Right cardiac atrium (tissue), 5 donors: Measurements from ENCODE around the gene KCNIP1. TPM values are rescaled to one million over a fixed set of nuclear protein-coding genes. Genes with fewer than 3 reads are reported as not detected.

ENCODE experiments used
- ATAC-seq, 2 donors: fragments of 200-7000 bp; cut with Tn5 transposase; one replicate each; pipeline versions ENCODE4 v1.8.0 to v1.9.1; 2020; ENCODE audit warnings: moderate library complexity in 2 of 2, mild to moderate bottlenecking in 1 of 2
- DNase-seq, 3 donors: peaks; one replicate each; pipeline ENCODE4 v3.0.0-alpha.2; 2020
- H3K27ac ChIP-seq: one replicate; pipeline ENCODE4 v1.5.1; 2013; ENCODE audit warnings: mild to moderate bottlenecking, low read length, control low read depth, moderate library complexity
- H3K27me3 ChIP-seq: one replicate; pipeline ENCODE4 v1.6.1; 2013; ENCODE audit not compliant: control insufficient read depth, insufficient read depth
- H3K4me1 ChIP-seq: one replicate; pipeline ENCODE4 v1.6.1; 2013; ENCODE audit warnings: low read length; ENCODE audit not compliant: control insufficient read depth, insufficient read depth
- H3K4me3 ChIP-seq: one replicate; pipeline ENCODE4 v1.5.1; 2013; ENCODE audit warnings: low read length, control low read depth
- H3K9me3 ChIP-seq: one replicate; pipeline ENCODE4 v1.6.1; 2013; ENCODE audit warnings: low read length; ENCODE audit not compliant: control insufficient read depth
- WGBS: extraction: QIAGEN DNeasy Blood & Tissue Kit; methylation state at CpG from one replicate; pipeline ENCODE4 v1.1.7; 2013; 5-methylcytosine and 5-hydroxymethylcytosine counted together
- intact Hi-C, 4 donors: fragments of 100-400 bp; cut with DNase I; formaldehyde crosslinking; loops; one replicate each; pipeline versions ENCODE4 v1.11.0 to v1.14.0; 2022 to 2023
- polyA plus RNA-seq: library from polyadenylated mRNA; stranded (reverse); fragments of 200-250 nt; gene quantifications from one replicate; pipeline ENCODE4 v1.2.3, GENCODE V29; 2013
- total RNA-seq, 4 donors: library from RNA; stranded (reverse); fragmentation: NEBNext Ultra II Directional; extraction: Animal tissue kit (Norgen Biotek cat#: 25700); gene quantifications; one replicate each; pipeline ENCODE4 v1.2.1, GENCODE V29; 2021
- donor health status: healthy with polysubstance abuse.
- donor health status: DM: no; HTN: yes; CAD: no.
- donor health status: DM: no; HTN: no; CAD: no.
- donor health status: DM: no; HTN: yes; CAD: no; lungs with severe emphysema.
- donor health status: DM: yes; HTN: yes; CAD: no.

Gene KCNIP1
- total and polyA plus RNA-seq, 5 donors: 0.11 TPM; not detected in 4

- 86% methylated on average over 5 of the region's 5 CpGs for WGBS
- Histone ChIP-seq H3K27ac (no peak overlapping the region), H3K9me3 (no peaks in the 10 kb centered on the region), H3K27me3 (no peaks in the 10 kb centered on the region), H3K4me1 (no peaks in the 10 kb centered on the region), H3K4me3 (no peak overlapping the region)
- intact Hi-C loops: no loop called here
- ATAC-seq: no peak
- no peak for DNase-seq
These were observed 6.7 kb downstream of the KCNIP1 start for GRCh38 chr5:170510559-170510958.

- no peaks in the 10 kb centered on the region for H3K27me3 ChIP-seq
- no peaks in the 10 kb centered on the region for H3K4me1 ChIP-seq
- H3K4me3 ChIP-seq: no peak overlapping the region
- intact Hi-C loops: no loop called here
- 88% methylated on average over 8 of the region's 8 CpGs for WGBS
- ATAC-seq (no peak), DNase-seq (no peak)
- H3K9me3 ChIP-seq: no peaks in the 10 kb centered on the region
- H3K27ac ChIP-seq: no peak overlapping the region
These were observed 7.9 kb downstream of the KCNIP1 start for GRCh38 chr5:170511551-170512258.

GRCh38 chr5:170513856-170514525 lies 10.2 kb downstream of the KCNIP1 start:
- no peaks in the 10 kb centered on the region for H3K27me3 ChIP-seq
- WGBS: 81% methylated on average over 5 of the region's 5 CpGs
- intact Hi-C loops: no loop called here
- ATAC-seq: no peak
- no peaks in the 10 kb centered on the region for H3K4me1 ChIP-seq
- DNase-seq: no peak
- H3K27ac ChIP-seq: no peak overlapping the region
- no peaks in the 10 kb centered on the region for H3K9me3 ChIP-seq
- no peak overlapping the region for H3K4me3 ChIP-seq

GRCh38 chr5:170517411-170517810 lies 13.6 kb downstream of the KCNIP1 start:
- over 99% methylated on average over 2 of the region's 2 CpGs for WGBS
- H3K9me3 ChIP-seq: no peaks in the 10 kb centered on the region
- no peak for ATAC-seq
- H3K27ac ChIP-seq: no peak overlapping the region
- no peaks in the 10 kb centered on the region for H3K4me1 ChIP-seq
- DNase-seq: no peak
- H3K27me3 ChIP-seq: no peaks in the 10 kb centered on the region
- intact Hi-C loops: no loop called here
- no peak overlapping the region for H3K4me3 ChIP-seq

- intact Hi-C loops: no loop called here
- Histone ChIP-seq H3K27ac (no peak overlapping the region), H3K27me3 (no peaks in the 10 kb centered on the region), H3K4me1 (no peaks in the 10 kb centered on the region), H3K9me3 (no peaks in the 10 kb centered on the region), H3K4me3 (no peak overlapping the region)
- ATAC-seq: no peak
- DNase-seq: no peak
- 81% methylated on average over 5 of the region's 5 CpGs for WGBS
These were observed 14.5 kb downstream of the KCNIP1 start for GRCh38 chr5:170518277-170518676.

GRCh38 chr5:170519549-170519948 lies 15.7 kb downstream of the KCNIP1 start:
- H3K4me1 ChIP-seq: no peaks in the 10 kb centered on the region
- intact Hi-C loops: no loop called here
- H3K9me3 ChIP-seq: no peaks in the 10 kb centered on the region
- ATAC-seq (no peak), DNase-seq (no peak)
- 76% methylated on average over 5 of the region's 5 CpGs for WGBS
- no peak overlapping the region for H3K27ac ChIP-seq
- no peaks in the 10 kb centered on the region for H3K27me3 ChIP-seq
- H3K4me3 ChIP-seq: no peak overlapping the region

- WGBS: 62% methylated on average over 6 of the region's 6 CpGs
- no peak for DNase-seq
- intact Hi-C loops: no loop called here
- Histone ChIP-seq H3K27me3 (no peaks in the 10 kb centered on the region), H3K4me1 (no peaks in the 10 kb centered on the region), H3K4me3 (no peak overlapping the region), H3K27ac (no peak overlapping the region), H3K9me3 (no peaks in the 10 kb centered on the region)
- ATAC-seq: no peak
These were observed 16.6 kb downstream of the KCNIP1 start for GRCh38 chr5:170520372-170520771.

GRCh38 chr5:170522211-170523141 lies 18.7 kb downstream of the KCNIP1 start:
- H3K4me1 ChIP-seq: no peaks in the 10 kb centered on the region
- DNase-seq (no peak), ATAC-seq (no peak)
- H3K4me3 ChIP-seq: no peak overlapping the region
- intact Hi-C loops: no loop called here
- 36% methylated on average over 10 of the region's 10 CpGs for WGBS
- no peaks in the 10 kb centered on the region for H3K27me3 ChIP-seq
- H3K27ac ChIP-seq: no peak overlapping the region
- H3K9me3 ChIP-seq: no peaks in the 10 kb centered on the region

- Histone ChIP-seq H3K9me3 (no peaks in the 10 kb centered on the region), H3K4me1 (no peaks in the 10 kb centered on the region), H3K4me3 (no peak overlapping the region), H3K27ac (no peak overlapping the region), H3K27me3 (no peaks in the 10 kb centered on the region)
- 26% methylated on average over 10 of the region's 10 CpGs for WGBS
- intact Hi-C loops: no loop called here
- DNase-seq (no peak), ATAC-seq (no peak)
These were observed 19.3 kb downstream of the KCNIP1 start for GRCh38 chr5:170523142-170523551.

GRCh38 chr5:170523830-170524229 lies 20.0 kb downstream of the KCNIP1 start:
- H3K4me1 ChIP-seq: no peaks in the 10 kb centered on the region
- intact Hi-C loops: no loop called here
- 83% methylated on average over 2 of the region's 2 CpGs for WGBS
- no peak overlapping the region for H3K4me3 ChIP-seq
- no peaks in the 10 kb centered on the region for H3K27me3 ChIP-seq
- no peaks in the 10 kb centered on the region for H3K9me3 ChIP-seq
- ATAC-seq (no peak), DNase-seq (no peak)
- no peak overlapping the region for H3K27ac ChIP-seq

GRCh38 chr5:170524576-170524975 lies 20.8 kb downstream of the KCNIP1 start:
- intact Hi-C loops: no loop called here
- 95% methylated on average over 3 of the region's 3 CpGs for WGBS
- no peaks in the 10 kb centered on the region for H3K27me3 ChIP-seq
- H3K4me3 ChIP-seq: no peak overlapping the region
- no peak for DNase-seq
- no peak overlapping the region for H3K27ac ChIP-seq
- H3K4me1 ChIP-seq: no peaks in the 10 kb centered on the region
- H3K9me3 ChIP-seq: no peaks in the 10 kb centered on the region
- ATAC-seq: no peak
